Inflammatory macrophage (primary cell): Measurements from ENCODE around the gene ALKBH8.
A peak's percentile ranks its signal among the peaks of the same experiment; 100 is the strongest.
"Not testable (repeated sequence)": the region's sequence is repeated elsewhere in the genome, so short reads cannot be mapped to it uniquely, and the experiment has no call there.

Source experiments
- DNase-seq, 2 donors: peaks; one replicate each; pipeline ENCODE4 v3.0.0-alpha.2; 2020 to 2022

Gene ALKBH8

DNA sequence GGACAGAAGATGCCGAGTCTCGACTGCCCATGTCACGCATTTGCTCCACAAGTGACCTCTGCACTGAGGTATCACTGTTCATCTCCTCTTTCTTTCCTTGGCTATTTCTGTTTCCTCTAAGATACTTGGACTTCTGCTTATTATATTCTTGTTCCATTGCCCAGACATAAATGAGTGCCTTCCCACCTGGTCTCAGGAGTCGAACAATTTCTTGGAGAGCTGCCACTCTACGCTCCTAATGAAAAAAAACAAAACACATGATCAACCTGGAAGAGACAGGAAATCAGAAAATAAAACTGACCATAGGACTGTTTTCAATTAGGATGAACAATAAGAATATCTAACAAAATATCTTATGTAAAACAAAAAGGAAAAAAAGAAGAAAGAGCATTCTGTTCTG is 60.6 kb downstream of the ALKBH8 start:
- DNase-seq = no peak

DNA sequence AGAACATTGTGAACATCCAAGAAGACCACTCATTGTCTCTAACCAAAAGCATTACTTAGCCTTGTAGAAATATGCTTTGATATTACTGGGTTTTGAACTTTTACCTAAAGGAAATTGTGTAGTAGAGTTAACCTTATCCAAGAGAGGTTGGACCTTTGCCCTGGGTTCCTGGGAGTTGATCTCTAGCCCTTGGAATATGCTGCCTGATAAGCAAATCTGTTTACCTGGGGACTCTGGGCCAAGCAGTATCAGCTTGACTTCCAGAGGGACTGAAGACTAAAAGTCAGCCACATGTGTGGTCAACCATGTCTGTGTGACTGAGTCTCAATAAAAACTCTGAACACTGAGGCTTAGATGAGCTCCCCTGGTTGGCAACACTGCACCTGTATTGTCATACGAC is 63.8 kb downstream of the ALKBH8 start:
- no peak for DNase-seq

DNA sequence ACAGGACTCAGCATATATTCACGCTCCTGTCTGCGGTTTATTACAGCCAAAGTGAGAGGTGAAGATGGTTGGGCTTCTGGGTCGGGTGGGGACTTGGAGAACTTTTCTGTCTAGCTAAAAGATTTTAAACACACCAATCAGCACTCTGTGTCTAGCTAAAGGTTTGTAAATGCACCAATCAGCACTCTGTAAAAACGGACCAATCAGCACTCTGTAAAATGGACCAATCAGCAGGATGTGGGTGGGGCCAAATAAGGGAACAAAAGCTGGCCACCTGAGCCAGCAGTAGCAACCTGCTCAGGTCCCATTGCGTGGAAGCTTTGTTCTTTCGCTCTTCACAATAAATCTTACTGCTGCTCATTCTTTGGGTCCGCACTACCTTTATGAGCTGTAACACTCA is 68.2 kb downstream of the ALKBH8 start:
- DNase-seq = not testable (repeated sequence)

DNA sequence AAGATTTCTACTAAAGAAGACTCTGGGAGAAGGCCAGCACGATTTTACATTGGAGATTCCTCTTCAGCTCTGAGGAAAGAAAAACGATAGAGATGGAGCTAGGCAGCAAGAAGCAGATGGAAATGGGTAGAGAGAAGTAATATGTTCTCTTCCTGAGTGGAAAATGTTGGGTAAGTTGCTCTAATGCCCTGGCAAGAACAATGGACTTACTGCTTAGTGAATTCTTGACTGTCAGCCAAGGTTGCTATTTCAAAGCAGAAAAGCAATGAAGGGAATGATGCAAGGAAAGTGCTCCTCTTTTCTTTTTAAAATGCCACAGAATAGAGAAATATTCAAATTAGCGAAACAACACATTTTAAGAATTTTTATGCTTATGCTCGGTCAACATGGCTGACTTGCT is 69.5 kb downstream of the ALKBH8 start:
- DNase-seq = no peak

DNA sequence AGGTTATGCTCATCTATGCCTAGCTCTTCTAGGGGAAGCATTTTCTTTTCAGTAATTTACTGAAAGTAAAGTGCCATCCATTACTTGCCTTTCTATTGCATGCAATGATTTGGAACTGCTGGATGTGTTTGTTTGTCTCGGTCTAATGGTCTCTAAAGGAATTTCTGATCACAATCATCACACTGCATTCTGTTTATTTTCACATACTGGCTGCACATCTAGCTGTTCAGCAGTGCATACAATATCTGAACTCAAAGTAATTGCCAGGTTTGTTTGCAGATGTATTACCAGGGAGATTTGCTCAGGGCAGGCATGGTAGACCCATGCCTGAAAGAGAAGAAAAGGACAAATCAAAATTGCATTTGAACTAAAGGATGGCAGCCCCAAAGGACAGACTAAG is 71.5 kb downstream of the ALKBH8 start:
- DNase-seq = no peak

DNA sequence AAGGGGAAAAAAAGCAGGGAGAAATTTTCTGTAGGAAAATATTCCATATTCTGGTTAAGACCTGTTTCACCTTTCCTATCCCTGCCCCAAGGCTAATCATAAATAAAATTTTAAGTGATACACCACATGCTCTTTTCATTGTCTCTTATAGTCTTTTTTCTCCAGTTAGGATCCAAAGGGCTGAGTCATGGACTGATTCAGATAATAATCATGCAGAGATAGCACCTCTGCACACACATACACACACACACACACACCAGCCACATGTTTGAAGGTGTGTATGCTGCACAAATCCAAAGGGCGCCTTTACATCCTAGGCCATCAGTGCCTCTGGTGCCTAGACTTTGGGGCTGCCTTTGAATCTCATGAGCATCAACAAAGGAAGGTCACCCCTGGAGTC is 72.4 kb downstream of the ALKBH8 start:
- DNase-seq = no peak

DNA sequence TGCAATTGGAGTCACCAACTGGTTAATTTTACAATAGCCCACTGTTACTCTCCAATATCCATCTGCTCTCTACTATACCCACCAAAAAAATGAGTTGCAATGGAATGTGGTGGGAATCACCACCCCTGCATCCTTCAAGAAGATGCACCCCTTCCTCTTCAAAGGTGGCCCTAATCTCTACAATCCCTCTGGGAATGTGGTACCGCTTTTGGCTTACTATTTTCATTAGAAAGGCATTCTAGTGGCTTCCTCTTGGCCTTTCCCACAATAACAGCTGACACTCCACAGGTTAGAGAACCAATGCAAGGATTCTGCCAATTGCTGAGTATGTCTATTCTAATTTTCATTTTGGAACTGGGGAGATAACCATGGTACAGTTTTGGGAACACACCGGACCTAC is 74.7 kb downstream of the ALKBH8 start:
- DNase-seq = no peak

DNA sequence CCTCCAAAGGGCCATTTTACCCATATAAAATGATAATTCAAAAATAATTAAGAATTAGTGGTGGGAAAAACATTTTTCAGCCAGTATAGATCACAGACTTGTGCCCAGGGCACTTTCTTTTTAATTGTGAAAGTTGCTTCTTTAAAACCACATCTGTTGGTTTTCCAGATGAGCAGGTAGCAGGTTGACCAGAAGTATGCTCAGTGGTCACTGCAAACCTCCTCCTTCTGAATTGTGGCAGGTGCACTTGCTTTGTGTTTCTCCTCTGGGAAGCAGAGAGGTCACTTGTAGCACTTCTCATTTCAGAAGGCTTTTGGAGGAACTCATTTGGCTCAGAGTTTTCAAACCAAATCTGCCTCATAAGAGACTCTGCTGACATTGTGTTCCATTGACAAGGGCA is 83.3 kb downstream of the ALKBH8 start:
- no peak for DNase-seq

DNA sequence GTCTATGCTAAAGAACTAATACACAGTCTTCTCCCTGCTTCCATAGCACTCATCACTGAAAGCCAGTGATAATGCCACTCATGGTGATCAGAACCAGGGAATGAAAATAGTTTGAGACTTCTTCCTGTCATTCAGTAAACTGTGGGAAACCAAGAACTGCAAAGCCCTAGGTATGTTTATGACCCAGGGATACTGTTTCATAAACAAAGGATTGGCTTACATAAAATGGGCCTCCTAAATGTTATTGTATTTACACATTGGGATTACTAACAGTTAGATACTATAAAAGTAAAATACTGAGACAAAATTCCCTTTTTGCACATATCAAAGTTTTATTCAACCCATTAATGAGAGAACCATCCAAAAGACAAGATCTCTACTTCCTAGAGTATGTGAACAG is 86.6 kb downstream of the ALKBH8 start:
- DNase-seq = no peak

DNA sequence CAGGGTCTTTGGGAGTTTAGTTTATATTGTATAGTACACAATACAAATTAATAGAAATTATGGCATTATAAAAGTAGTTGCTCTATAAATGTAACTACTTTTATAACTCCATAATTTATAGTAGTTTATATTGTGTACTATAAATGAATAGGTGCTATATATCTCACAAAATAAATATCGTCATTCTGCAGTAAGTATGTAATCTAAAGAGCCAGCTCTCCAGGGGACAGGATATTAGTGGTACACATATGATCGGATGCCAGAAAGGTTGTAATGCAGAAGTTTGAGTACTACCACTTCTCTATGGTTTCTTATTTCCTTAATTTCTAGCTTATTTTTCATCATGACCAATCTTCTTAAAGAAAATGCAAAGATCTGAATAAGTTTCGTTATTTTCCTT is 87.7 kb downstream of the ALKBH8 start:
- DNase-seq = no peak

DNA sequence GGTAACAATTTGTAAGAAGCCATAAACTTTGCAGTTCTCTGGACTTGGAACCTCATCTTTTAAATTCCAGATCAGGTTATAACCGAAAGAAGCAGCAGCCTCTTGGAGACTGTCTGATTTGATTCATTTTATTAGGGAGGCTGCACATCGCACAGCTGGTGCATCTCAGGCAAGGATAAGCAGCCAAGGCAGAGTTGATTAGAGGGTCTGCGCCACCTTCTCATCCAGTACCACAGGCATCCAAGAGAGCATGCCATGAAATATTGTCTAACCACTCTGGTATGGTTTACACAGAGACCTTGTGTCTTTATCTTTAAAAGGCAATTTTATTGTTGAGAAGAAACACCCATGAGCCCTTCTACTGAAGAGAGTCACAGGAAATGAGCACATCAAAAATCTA is 91.7 kb downstream of the ALKBH8 start:
- DNase-seq = no peak

DNA sequence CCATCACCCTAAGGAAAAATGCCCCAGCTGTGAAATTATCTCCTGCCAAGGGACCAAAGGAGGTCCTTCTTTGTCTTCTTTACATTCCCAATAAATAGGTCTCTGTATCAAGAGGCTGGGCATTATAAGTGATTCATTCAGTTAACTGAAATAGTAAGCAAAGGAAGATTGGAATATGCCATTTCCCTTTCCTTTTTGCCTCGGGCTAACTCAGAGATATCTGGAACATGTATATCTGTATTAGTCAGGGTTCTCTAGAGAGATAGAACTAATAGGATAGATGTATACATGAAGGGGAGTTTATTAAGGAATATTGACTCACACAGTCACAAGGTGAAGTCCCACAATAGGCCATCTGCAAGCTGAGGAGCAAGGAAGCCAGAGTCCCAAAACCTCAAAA is 92.6 kb downstream of the ALKBH8 start:
- no peak for DNase-seq

DNA sequence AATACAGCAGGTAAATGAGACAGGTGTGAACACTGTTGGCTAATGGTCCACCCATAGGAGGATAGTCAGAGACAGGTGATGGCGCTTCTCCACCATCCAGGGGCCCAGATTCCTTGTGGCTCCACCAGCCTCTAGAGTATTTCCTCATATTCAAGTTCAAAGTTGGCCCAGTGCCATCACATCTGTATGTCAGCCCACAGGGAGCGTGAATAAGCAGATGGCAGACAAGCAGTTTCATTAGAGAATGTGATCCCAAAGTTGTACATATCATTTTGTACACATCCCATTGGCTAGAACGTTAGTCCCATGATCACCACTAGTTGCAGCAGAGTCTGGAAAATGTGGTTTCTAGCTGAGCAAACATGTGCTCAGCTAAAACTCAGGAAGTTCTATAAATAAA is 96.9 kb downstream of the ALKBH8 start:
- no peak for DNase-seq

DNA sequence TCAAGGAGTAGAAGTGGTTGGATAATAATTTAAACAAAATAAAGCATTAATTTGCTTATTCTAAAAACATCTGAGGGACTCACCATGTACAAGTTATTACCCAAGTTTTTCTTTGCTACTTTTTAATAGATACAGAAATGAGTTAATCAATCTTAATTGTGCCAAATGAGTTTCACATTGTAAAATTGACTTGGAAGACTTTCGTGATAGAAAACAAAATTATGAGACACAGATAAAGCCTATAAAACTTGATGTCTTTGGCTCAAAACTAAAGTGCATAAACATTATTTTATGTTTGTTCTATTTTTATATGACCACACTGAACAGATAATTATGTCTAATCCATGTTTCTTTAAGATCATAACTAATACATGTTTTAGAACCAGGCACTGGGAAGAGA is 97.8 kb downstream of the ALKBH8 start:
- no peak for DNase-seq

DNA sequence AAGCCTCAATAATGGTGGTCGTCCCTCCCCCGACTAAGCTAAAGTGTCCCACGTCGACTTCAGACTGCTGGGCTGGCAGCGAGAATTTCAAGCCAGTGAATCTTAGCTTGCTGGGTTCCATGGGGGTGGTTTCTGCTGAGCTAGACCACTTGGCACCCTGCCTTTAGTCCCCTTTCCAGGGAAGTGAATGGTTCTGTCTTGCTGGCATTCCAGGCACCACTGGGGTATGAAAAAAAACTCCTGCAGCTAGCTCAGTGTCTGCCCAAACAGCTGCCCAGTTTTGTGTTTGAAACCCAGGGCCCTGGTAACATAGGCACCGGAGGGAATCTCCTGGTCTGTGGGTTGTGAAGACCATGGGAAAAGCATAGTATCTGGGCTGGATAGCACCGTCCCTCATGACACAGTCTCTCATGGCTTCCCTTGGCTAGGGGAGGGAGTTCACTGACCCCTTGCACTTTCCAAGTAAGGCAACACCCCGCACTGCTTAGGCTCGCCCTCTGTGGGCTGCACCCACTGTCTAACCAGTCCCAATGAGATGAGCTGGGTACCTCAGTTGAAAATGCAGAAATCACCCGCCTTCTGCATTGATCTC is 99.2 kb downstream of the ALKBH8 start:
- DNase-seq = not testable (repeated sequence)

DNA sequence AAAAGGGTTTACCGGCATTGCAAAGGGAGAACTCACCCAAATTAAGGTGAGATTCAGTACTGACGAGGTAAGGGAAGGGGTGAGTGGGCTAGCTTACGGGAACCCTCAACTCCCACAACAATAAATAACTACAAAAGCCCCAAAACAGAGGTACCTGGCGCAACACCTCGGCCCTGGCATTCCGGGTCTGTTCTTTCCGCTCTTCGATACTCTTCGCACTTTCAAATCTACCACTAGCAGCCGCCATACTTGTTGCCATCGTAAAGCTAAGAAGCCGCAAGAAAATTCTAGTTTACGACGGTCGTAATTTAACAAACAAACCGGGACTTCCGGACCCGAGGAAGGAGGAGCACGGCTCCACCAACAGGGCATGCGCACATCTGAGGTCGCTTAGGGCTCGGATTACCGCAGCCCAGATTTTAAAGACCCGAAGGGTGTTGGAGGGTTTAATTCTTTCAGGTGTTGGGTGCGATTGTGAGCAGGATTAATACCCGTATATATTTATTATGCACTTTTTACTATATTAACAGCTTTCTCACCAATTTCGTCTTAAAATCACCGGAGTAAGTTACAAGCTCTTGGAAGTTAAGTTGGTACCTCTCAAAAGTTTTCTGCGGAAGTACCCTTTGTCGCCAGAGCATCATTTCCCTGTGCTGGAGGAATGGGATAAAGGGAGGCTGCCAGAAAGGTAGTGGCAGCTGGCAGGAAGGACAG is 107.8 kb downstream of the ALKBH8 start, which contains the start of gene CWF19L2:
CWF19L2 (minus strand) TSS at position 268 of the 714 bp plus-strand sequence; CDS start at position 259, 9 bp downstream.
- peak; percentile 95 to 97 for DNase-seq

DNA sequence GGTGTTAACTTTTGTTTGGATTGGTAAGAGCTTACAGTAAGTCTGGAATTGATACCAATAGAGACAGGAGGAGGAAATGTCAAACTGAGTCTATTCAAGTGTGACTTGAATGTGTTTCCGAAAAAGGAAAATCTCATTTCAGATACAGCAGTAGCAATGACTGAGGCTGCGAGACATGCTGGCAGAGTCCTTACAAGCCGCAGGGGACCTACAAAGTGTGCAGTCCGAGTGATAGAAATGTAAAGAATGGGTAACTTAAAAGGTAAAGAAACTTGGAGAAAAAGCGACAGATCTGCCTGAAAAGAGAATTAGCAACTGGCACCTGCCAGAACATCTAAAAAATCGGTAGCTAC is 108.4 kb downstream of the ALKBH8 start:
- DNase-seq = peak in 1 of 2 donors; percentile 0

DNA sequence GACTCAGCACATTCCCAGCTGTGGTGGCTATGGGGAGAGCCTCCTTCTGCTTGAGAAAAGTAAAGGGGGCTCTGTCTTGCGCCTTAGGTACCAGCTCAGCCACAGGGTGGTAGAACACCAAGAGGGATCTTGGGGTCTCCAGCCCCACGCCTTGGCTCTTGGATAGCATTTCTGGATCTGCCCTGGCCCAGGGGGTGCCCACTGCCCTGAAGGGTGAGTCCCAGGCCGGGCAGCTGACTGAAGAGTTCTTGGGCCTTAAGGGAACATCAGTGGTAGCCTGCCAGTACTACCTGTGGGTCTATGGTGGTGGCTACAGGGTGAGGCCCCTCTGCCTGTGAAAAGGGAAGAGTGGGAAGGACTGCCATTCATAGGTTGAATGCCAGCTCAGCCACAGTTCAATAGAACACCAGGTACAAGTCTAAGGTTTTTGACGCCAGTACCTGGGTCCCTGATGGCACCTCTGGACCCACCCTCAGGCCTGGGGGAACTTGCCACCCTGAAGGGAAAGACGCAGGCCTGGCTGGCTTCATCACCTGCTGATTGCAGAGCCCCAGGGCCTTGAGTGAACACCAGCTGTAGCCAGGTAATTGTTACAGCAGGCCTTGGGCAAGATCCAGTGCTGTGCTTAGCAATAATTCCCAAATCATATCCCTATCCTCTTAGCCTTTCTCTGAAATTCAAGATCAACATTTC is 111.8 kb downstream of the ALKBH8 start:
- DNase-seq = no peak
